Measurements from ENCODE around the gene KIF17.

KIF17 gene

DNA sequence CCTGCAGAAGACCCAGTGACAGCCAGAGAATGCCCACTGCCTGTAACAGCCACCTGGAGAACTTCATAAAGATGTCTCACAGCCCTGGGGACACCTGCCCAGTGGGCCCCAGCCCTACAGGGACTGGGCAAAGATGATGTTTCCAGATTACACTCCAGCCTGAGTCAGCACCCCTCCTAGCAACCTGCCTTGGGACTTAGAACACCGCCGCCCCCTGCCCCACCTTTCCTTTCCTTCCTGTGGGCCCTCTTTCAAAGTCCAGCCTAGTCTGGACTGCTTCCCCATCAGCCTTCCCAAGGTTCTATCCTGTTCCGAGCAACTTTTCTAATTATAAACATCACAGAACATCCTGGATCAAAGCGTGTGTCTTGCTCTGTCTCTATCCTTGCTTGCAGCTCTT is 99.3 kb downstream of the KIF17 start:
- TF ChIP-seq CTCF (IDR thresholded peaks at IDR 0.05; ENCODE audit: extremely low read depth, insufficient read depth, missing control alignments) = no peak
- no peak for DNase-seq (ENCODE audit: low spot score)
- in situ Hi-C loops (cut with MboI; ENCODE audit: low pct_unique_long_range_greater_than_20kb, low sequenced_read_pairs, unreplicated experiment) = no loop called here

GRCh38 chr1:20616847-20617487 is 100.8 kb downstream of the KIF17 start:
- in situ Hi-C loops (cut with MboI; ENCODE audit: low pct_unique_long_range_greater_than_20kb, low sequenced_read_pairs, unreplicated experiment) = no loop called here
- TF ChIP-seq CTCF (IDR thresholded peaks at IDR 0.05; ENCODE audit: extremely low read depth, insufficient read depth, missing control alignments) = no peak
- no peak for DNase-seq (ENCODE audit: low spot score)

- in situ Hi-C loops (cut with MboI; ENCODE audit: low pct_unique_long_range_greater_than_20kb, low sequenced_read_pairs, unreplicated experiment) = no loop called here
- no peak for TF ChIP-seq CTCF (IDR thresholded peaks at IDR 0.05; ENCODE audit: extremely low read depth, insufficient read depth, missing control alignments)
- DNase-seq (ENCODE audit: low spot score) = peak; percentile 67
Measured at GRCh38 chr1:20615946-20616846, 101.6 kb downstream of the KIF17 start.

DNA sequence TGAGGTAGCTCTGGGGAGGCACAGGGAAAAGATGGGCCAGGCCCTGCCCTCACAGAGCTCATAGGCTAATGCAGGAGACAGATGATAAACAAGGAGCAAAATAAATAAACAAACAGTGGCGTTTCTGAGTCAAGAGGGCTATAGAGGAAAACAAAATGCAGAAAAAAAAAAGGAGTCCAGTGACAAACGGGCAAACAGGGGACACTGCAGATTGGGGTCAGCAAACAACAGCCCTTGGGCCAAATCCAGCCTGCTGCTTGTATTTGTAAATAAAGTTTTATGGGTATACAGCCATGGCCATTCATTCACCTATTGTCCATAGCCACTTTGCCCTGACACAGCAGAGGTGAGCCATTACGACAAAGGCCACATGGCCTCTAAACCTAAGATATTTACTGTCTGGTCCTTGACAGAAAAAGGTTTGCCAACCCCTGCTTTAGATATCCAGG is 103.7 kb downstream of the KIF17 start:
- in situ Hi-C loops (cut with MboI; ENCODE audit: low pct_unique_long_range_greater_than_20kb, low sequenced_read_pairs, unreplicated experiment) = no loop called here
- no peak for TF ChIP-seq CTCF (IDR thresholded peaks at IDR 0.05; ENCODE audit: extremely low read depth, insufficient read depth, missing control alignments)
- DNase-seq (ENCODE audit: low spot score) = no peak
